ENCODE results near the gene MGP.

The MGP gene

GRCh38 chr12:14885718-14886221 lies at the start of gene MGP:
Gene MGP, minus strand, starts transcription at chr12:14885854. Its CDS starts 63 bp downstream, at chr12:14885791.
- no peaks in the 10 kb centered on the region for H3K27me3 ChIP-seq (ENCODE audit: insufficient read depth, low read length)
- no peak within 1 kb of the TSS for H3K4me3 ChIP-seq (ENCODE audit: low read length)
- no peak within 1 kb of the TSS for H2AFZ ChIP-seq (ENCODE audit: low read depth, low read length)
- H3K9me3 ChIP-seq (ENCODE audit: low read length) = no peaks in the 10 kb centered on the region
- peaks cover 3% of the 10 kb centered on the region for H3K4me1 ChIP-seq (ENCODE audit: insufficient read depth, low read length)
- H3K36me3 ChIP-seq (ENCODE audit: insufficient read depth, low read length) = no peaks in the 10 kb centered on the region

GRCh38 chr12:14935031-14935430 lies 49.4 kb upstream of the MGP start:
- Histone ChIP-seq H3K4me1 (ENCODE audit: insufficient read depth, low read length) (no peaks in the 10 kb centered on the region), H3K9me3 (ENCODE audit: low read length) (no peaks in the 10 kb centered on the region), H3K36me3 (ENCODE audit: insufficient read depth, low read length) (no peaks in the 10 kb centered on the region), H3K4me3 (ENCODE audit: low read length) (no peak overlapping the region), H3K27me3 (ENCODE audit: insufficient read depth, low read length) (no peaks in the 10 kb centered on the region), H2AFZ (ENCODE audit: low read depth, low read length) (no peak overlapping the region)

- H3K36me3 ChIP-seq (ENCODE audit: insufficient read depth, low read length) = no peaks in the 10 kb centered on the region
- H2AFZ ChIP-seq (ENCODE audit: low read depth, low read length) = no peak overlapping the region
- no peaks in the 10 kb centered on the region for H3K9me3 ChIP-seq (ENCODE audit: low read length)
- H3K27me3 ChIP-seq (ENCODE audit: insufficient read depth, low read length) = no peaks in the 10 kb centered on the region
- H3K4me3 ChIP-seq (ENCODE audit: low read length) = no peak overlapping the region
- no peaks in the 10 kb centered on the region for H3K4me1 ChIP-seq (ENCODE audit: insufficient read depth, low read length)
These were observed 48.9 kb upstream of the MGP start for GRCh38 chr12:14934511-14934910.

- H3K9me3 ChIP-seq (ENCODE audit: low read length) = no peaks in the 10 kb centered on the region
- no peak overlapping the region for H3K4me3 ChIP-seq (ENCODE audit: low read length)
- no peak overlapping the region for H2AFZ ChIP-seq (ENCODE audit: low read depth, low read length)
- no peaks in the 10 kb centered on the region for H3K27me3 ChIP-seq (ENCODE audit: insufficient read depth, low read length)
- no peaks in the 10 kb centered on the region for H3K36me3 ChIP-seq (ENCODE audit: insufficient read depth, low read length)
- peaks cover 2% of the 10 kb centered on the region for H3K4me1 ChIP-seq (ENCODE audit: insufficient read depth, low read length)
These were observed 46.3 kb upstream of the MGP start for GRCh38 chr12:14931791-14932560.

- Histone ChIP-seq H3K36me3 (ENCODE audit: insufficient read depth, low read length) (no peaks in the 10 kb centered on the region), H3K4me1 (ENCODE audit: insufficient read depth, low read length) (peaks cover 2% of the 10 kb centered on the region), H2AFZ (ENCODE audit: low read depth, low read length) (no peak overlapping the region), H3K4me3 (ENCODE audit: low read length) (no peak overlapping the region), H3K27me3 (ENCODE audit: insufficient read depth, low read length) (no peaks in the 10 kb centered on the region), H3K9me3 (ENCODE audit: low read length) (no peaks in the 10 kb centered on the region)
These were observed 45.7 kb upstream of the MGP start for GRCh38 chr12:14931359-14931758.

- H3K4me1 ChIP-seq (ENCODE audit: insufficient read depth, low read length) = peaks cover 2% of the 10 kb centered on the region
- H3K36me3 ChIP-seq (ENCODE audit: insufficient read depth, low read length) = no peaks in the 10 kb centered on the region
- H2AFZ ChIP-seq (ENCODE audit: low read depth, low read length) = no peak overlapping the region
- H3K4me3 ChIP-seq (ENCODE audit: low read length) = no peak overlapping the region
- H3K27me3 ChIP-seq (ENCODE audit: insufficient read depth, low read length) = no peaks in the 10 kb centered on the region
- H3K9me3 ChIP-seq (ENCODE audit: low read length) = no peaks in the 10 kb centered on the region
These were observed 44.6 kb upstream of the MGP start for GRCh38 chr12:14930299-14930698.

- H3K4me1 ChIP-seq (ENCODE audit: insufficient read depth, low read length) = peaks cover 2% of the 10 kb centered on the region
- no peaks in the 10 kb centered on the region for H3K27me3 ChIP-seq (ENCODE audit: insufficient read depth, low read length)
- H2AFZ ChIP-seq (ENCODE audit: low read depth, low read length) = no peak overlapping the region
- no peak overlapping the region for H3K4me3 ChIP-seq (ENCODE audit: low read length)
- no peaks in the 10 kb centered on the region for H3K36me3 ChIP-seq (ENCODE audit: insufficient read depth, low read length)
- H3K9me3 ChIP-seq (ENCODE audit: low read length) = no peaks in the 10 kb centered on the region
These were observed 43.3 kb upstream of the MGP start for GRCh38 chr12:14928931-14929330.

GRCh38 chr12:14927267-14927666 lies 41.6 kb upstream of the MGP start:
- Histone ChIP-seq H3K4me3 (ENCODE audit: low read length) (no peak overlapping the region), H3K4me1 (ENCODE audit: insufficient read depth, low read length) (peaks cover 2% of the 10 kb centered on the region), H2AFZ (ENCODE audit: low read depth, low read length) (no peak overlapping the region), H3K36me3 (ENCODE audit: insufficient read depth, low read length) (no peaks in the 10 kb centered on the region), H3K9me3 (ENCODE audit: low read length) (no peaks in the 10 kb centered on the region), H3K27me3 (ENCODE audit: insufficient read depth, low read length) (no peaks in the 10 kb centered on the region)

- Histone ChIP-seq H3K4me1 (ENCODE audit: insufficient read depth, low read length) (peaks cover 2% of the 10 kb centered on the region), H3K4me3 (ENCODE audit: low read length) (no peak overlapping the region), H2AFZ (ENCODE audit: low read depth, low read length) (no peak overlapping the region), H3K27me3 (ENCODE audit: insufficient read depth, low read length) (no peaks in the 10 kb centered on the region), H3K9me3 (ENCODE audit: low read length) (no peaks in the 10 kb centered on the region), H3K36me3 (ENCODE audit: insufficient read depth, low read length) (no peaks in the 10 kb centered on the region)
These were observed 38.9 kb upstream of the MGP start for GRCh38 chr12:14924541-14924940.

- H3K4me1 ChIP-seq (ENCODE audit: insufficient read depth, low read length) = peaks cover 2% of the 10 kb centered on the region
- no peaks in the 10 kb centered on the region for H3K9me3 ChIP-seq (ENCODE audit: low read length)
- no peak overlapping the region for H3K4me3 ChIP-seq (ENCODE audit: low read length)
- no peaks in the 10 kb centered on the region for H3K27me3 ChIP-seq (ENCODE audit: insufficient read depth, low read length)
- no peaks in the 10 kb centered on the region for H3K36me3 ChIP-seq (ENCODE audit: insufficient read depth, low read length)
- H2AFZ ChIP-seq (ENCODE audit: low read depth, low read length) = no peak overlapping the region
These were observed 38.3 kb upstream of the MGP start for GRCh38 chr12:14923944-14924343.

- no peaks in the 10 kb centered on the region for H3K4me1 ChIP-seq (ENCODE audit: insufficient read depth, low read length)
- no peaks in the 10 kb centered on the region for H3K27me3 ChIP-seq (ENCODE audit: insufficient read depth, low read length)
- no peak overlapping the region for H2AFZ ChIP-seq (ENCODE audit: low read depth, low read length)
- H3K4me3 ChIP-seq (ENCODE audit: low read length) = no peak overlapping the region
- no peaks in the 10 kb centered on the region for H3K9me3 ChIP-seq (ENCODE audit: low read length)
- no peaks in the 10 kb centered on the region for H3K36me3 ChIP-seq (ENCODE audit: insufficient read depth, low read length)
These were observed 35.6 kb upstream of the MGP start for GRCh38 chr12:14921218-14921617.

GRCh38 chr12:14920475-14921126 lies 34.9 kb upstream of the MGP start:
- Histone ChIP-seq H3K4me3 (ENCODE audit: low read length) (no peak overlapping the region), H3K9me3 (ENCODE audit: low read length) (no peaks in the 10 kb centered on the region), H3K27me3 (ENCODE audit: insufficient read depth, low read length) (no peaks in the 10 kb centered on the region), H2AFZ (ENCODE audit: low read depth, low read length) (no peak overlapping the region), H3K4me1 (ENCODE audit: insufficient read depth, low read length) (no peaks in the 10 kb centered on the region), H3K36me3 (ENCODE audit: insufficient read depth, low read length) (no peaks in the 10 kb centered on the region)

- Histone ChIP-seq H3K36me3 (ENCODE audit: insufficient read depth, low read length) (no peaks in the 10 kb centered on the region), H3K27me3 (ENCODE audit: insufficient read depth, low read length) (no peaks in the 10 kb centered on the region), H3K9me3 (ENCODE audit: low read length) (no peaks in the 10 kb centered on the region), H2AFZ (ENCODE audit: low read depth, low read length) (no peak overlapping the region), H3K4me3 (ENCODE audit: low read length) (no peak overlapping the region), H3K4me1 (ENCODE audit: insufficient read depth, low read length) (no peaks in the 10 kb centered on the region)
These were observed 33.8 kb upstream of the MGP start for GRCh38 chr12:14919455-14919854.

All from neuron (in vitro differentiated cells).